Mesendoderm (in vitro differentiated cells): ENCODE results near the gene CTIF.

Source experiments
- DNase-seq: peaks from one replicate; pipeline ENCODE4 v3.0.0; 2013
- H2AK5ac ChIP-seq: 2 replicates; pipeline ENCODE4 v1.6.1; 2013; ENCODE audit warnings: low read length, inconsistent platforms
- H2BK120ac ChIP-seq: 2 replicates; pipeline ENCODE4 v1.6.1; 2013; ENCODE audit warnings: low read depth, mild to moderate bottlenecking, low read length, moderate library complexity, mixed read lengths
- H2BK15ac ChIP-seq: replicated peaks from 2 replicates; pipeline ENCODE4 v1.6.1; 2013; ENCODE audit warnings: low read depth, mild to moderate bottlenecking, moderate library complexity
- H2BK5ac ChIP-seq: 2 replicates; pipeline ENCODE4 v1.6.1; 2013; ENCODE audit warnings: low read length, inconsistent platforms
- H3K18ac ChIP-seq: 2 replicates; pipeline ENCODE4 v1.6.1; 2013; ENCODE audit warnings: mild to moderate bottlenecking, low read length, mixed read lengths
- H3K23ac ChIP-seq: one replicate; pipeline ENCODE4 v1.6.1; 2013; ENCODE audit warnings: low read length
- H3K27ac ChIP-seq: 2 replicates; pipeline ENCODE4 v1.5.1; 2013; ENCODE audit warnings: low read depth, mild to moderate bottlenecking, inconsistent platforms, low read length, moderate library complexity
- H3K27me3 ChIP-seq: 2 replicates; pipeline ENCODE4 v1.6.1; 2013; ENCODE audit warnings: low read length, control low read depth, mild to moderate bottlenecking, inconsistent platforms; ENCODE audit not compliant: insufficient read depth, poor library complexity
- H3K36me3 ChIP-seq: 2 replicates; pipeline ENCODE4 v1.6.1; 2013; ENCODE audit warnings: low read length, inconsistent platforms; ENCODE audit not compliant: control insufficient read depth, insufficient read depth
- H3K4ac ChIP-seq: one replicate; pipeline ENCODE4 v1.6.1; 2013; ENCODE audit warnings: low read depth, mild to moderate bottlenecking, low read length, moderate library complexity
- H3K4me1 ChIP-seq: 2 replicates; pipeline ENCODE4 v1.6.1; 2013; ENCODE audit warnings: low read depth, low read length, inconsistent platforms; ENCODE audit not compliant: control insufficient read depth
- H3K4me2 ChIP-seq: 2 replicates; pipeline ENCODE4 v1.6.1; 2013; ENCODE audit warnings: low read length
- H3K4me3 ChIP-seq: 2 replicates; pipeline ENCODE4 v1.5.1; 2013; ENCODE audit warnings: mild to moderate bottlenecking, low read length
- H3K56ac ChIP-seq: one replicate; pipeline ENCODE4 v1.6.1; 2013; ENCODE audit warnings: low read length
- H3K79me1 ChIP-seq: 2 replicates; pipeline ENCODE4 v1.6.1; 2013; ENCODE audit warnings: low read length, inconsistent platforms
- H3K79me2 ChIP-seq: 2 replicates; pipeline ENCODE4 v1.6.1; 2013; ENCODE audit warnings: mild to moderate bottlenecking, low read length; ENCODE audit not compliant: control insufficient read depth, insufficient read depth
- H3K9ac ChIP-seq: 2 replicates; pipeline ENCODE4 v1.6.1; 2013; ENCODE audit warnings: low read length, inconsistent platforms
- H4K5ac ChIP-seq: one replicate; pipeline ENCODE4 v1.6.1; 2013; ENCODE audit warnings: low read length
- H4K8ac ChIP-seq: one replicate; pipeline ENCODE4 v1.6.1; 2013; ENCODE audit warnings: low read depth, mild to moderate bottlenecking, control low read depth, low read length, moderate library complexity
- WGBS: extraction: QIAGEN DNeasy Blood & Tissue Kit; methylation state at CpG from one replicate; pipeline ENCODE4 v1.1.7; 2013; ENCODE audit warnings: low lambda C conversion rate, missing lambda C conversion rate; ENCODE audit not compliant: insufficient coverage; ENCODE audit errors: extremely low coverage; 5-methylcytosine and 5-hydroxymethylcytosine counted together

CTIF gene

GRCh38 chr18:48792141-48792540 lies 253.3 kb downstream of the CTIF start:
- Histone ChIP-seq H3K23ac (no peak overlapping the region), H3K27ac (no peak overlapping the region), H2BK5ac (no peak overlapping the region), H3K4me3 (no peak overlapping the region), H2BK15ac (no peak overlapping the region), H4K5ac (no peak overlapping the region), H3K4me1 (no peaks in the 10 kb centered on the region), H3K4ac (no peak overlapping the region), H2BK120ac (no peak overlapping the region), H3K9ac (no peak overlapping the region), H3K36me3 (no peaks in the 10 kb centered on the region), H4K8ac (no peak overlapping the region), H3K4me2 (no peak overlapping the region), H3K56ac (no peak overlapping the region), H3K18ac (no peak overlapping the region), H3K27me3 (no peaks in the 10 kb centered on the region), H3K79me1 (no peaks in the 10 kb centered on the region), H3K79me2 (no peaks in the 10 kb centered on the region), H2AK5ac (no peak overlapping the region)
- no peak for DNase-seq
- WGBS: no CpG with 5 or more reads among the region's 4 CpGs

GRCh38 chr18:48792611-48793380 lies 254.0 kb downstream of the CTIF start:
- Histone ChIP-seq H2BK120ac (no peak overlapping the region), H3K4ac (no peak overlapping the region), H3K56ac (no peak overlapping the region), H4K8ac (no peak overlapping the region), H3K79me1 (no peaks in the 10 kb centered on the region), H3K36me3 (no peaks in the 10 kb centered on the region), H3K4me1 (no peaks in the 10 kb centered on the region), H3K9ac (no peak overlapping the region), H3K27me3 (no peaks in the 10 kb centered on the region), H3K79me2 (no peaks in the 10 kb centered on the region), H3K27ac (no peak overlapping the region), H2BK15ac (no peak overlapping the region), H3K4me3 (no peak overlapping the region), H3K18ac (no peak overlapping the region), H4K5ac (no peak overlapping the region), H3K4me2 (no peak overlapping the region), H3K23ac (no peak overlapping the region), H2BK5ac (no peak overlapping the region), H2AK5ac (no peak overlapping the region)
- no CpG with 5 or more reads among the region's 4 CpGs for WGBS
- no peak for DNase-seq

- Histone ChIP-seq H3K4ac (no peak overlapping the region), H3K27ac (no peak overlapping the region), H2BK15ac (no peak overlapping the region), H2AK5ac (no peak overlapping the region), H3K9ac (no peak overlapping the region), H2BK120ac (no peak overlapping the region), H3K4me2 (no peak overlapping the region), H3K36me3 (no peaks in the 10 kb centered on the region), H3K4me3 (no peak overlapping the region), H4K8ac (no peak overlapping the region), H3K79me2 (no peaks in the 10 kb centered on the region), H2BK5ac (no peak overlapping the region), H3K27me3 (no peaks in the 10 kb centered on the region), H3K23ac (no peak overlapping the region), H4K5ac (no peak overlapping the region), H3K18ac (no peak overlapping the region), H3K79me1 (no peaks in the 10 kb centered on the region), H3K56ac (no peak overlapping the region), H3K4me1 (peaks cover 4% of the 10 kb centered on the region)
- no CpG with 5 or more reads among the region's 10 CpGs for WGBS
- DNase-seq: no peak
Measured at GRCh38 chr18:48794251-48794970, 255.6 kb downstream of the CTIF start.

GRCh38 chr18:48795696-48796095 lies 256.9 kb downstream of the CTIF start:
- Histone ChIP-seq H3K27ac (no peak overlapping the region), H3K4me3 (no peak overlapping the region), H3K56ac (no peak overlapping the region), H3K4me1 (peaks cover 4% of the 10 kb centered on the region), H3K79me2 (no peaks in the 10 kb centered on the region), H3K36me3 (no peaks in the 10 kb centered on the region), H3K4me2 (no peak overlapping the region), H2BK5ac (no peak overlapping the region), H3K18ac (no peak overlapping the region), H3K9ac (no peak overlapping the region), H3K23ac (no peak overlapping the region), H2AK5ac (no peak overlapping the region), H4K8ac (no peak overlapping the region), H4K5ac (no peak overlapping the region), H2BK120ac (no peak overlapping the region), H2BK15ac (no peak overlapping the region), H3K27me3 (no peaks in the 10 kb centered on the region), H3K79me1 (no peaks in the 10 kb centered on the region), H3K4ac (no peak overlapping the region)
- WGBS: no CpG with 5 or more reads among the region's 4 CpGs
- no peak for DNase-seq

GRCh38 chr18:48796491-48797205 lies 257.8 kb downstream of the CTIF start:
- Histone ChIP-seq H3K9ac (no peak overlapping the region), H4K5ac (no peak overlapping the region), H3K4me2 (no peak overlapping the region), H3K27me3 (no peaks in the 10 kb centered on the region), H3K4ac (no peak overlapping the region), H2BK120ac (no peak overlapping the region), H3K79me2 (no peaks in the 10 kb centered on the region), H3K23ac (no peak overlapping the region), H3K27ac (no peak overlapping the region), H3K79me1 (no peaks in the 10 kb centered on the region), H3K56ac (no peak overlapping the region), H3K36me3 (no peaks in the 10 kb centered on the region), H4K8ac (no peak overlapping the region), H2BK5ac (no peak overlapping the region), H3K18ac (no peak overlapping the region), H3K4me3 (no peak overlapping the region), H3K4me1 (peaks cover 4% of the 10 kb centered on the region), H2BK15ac (no peak overlapping the region), H2AK5ac (no peak overlapping the region)
- DNase-seq: no peak
- no CpG with 5 or more reads among the region's 6 CpGs for whole genome bisulfite sequencing
